Fibroblast of villous mesenchyme (primary cell): ENCODE results near the gene HOXB7. TPM values are rescaled to one million over a fixed set of nuclear protein-coding genes. Genes with fewer than 3 reads are reported as not detected.

Experiments
- DNase-seq: peaks from one replicate; pipeline ENCODE4 v3.0.0-alpha.2; 2010; ENCODE audit warnings: low read depth
- H3K4me3 ChIP-seq: 2 replicates; pipeline ENCODE4 v1.5.1; 2011; ENCODE audit warnings: low read depth, mild to moderate bottlenecking, low read length
- total RNA-seq: library from RNA; depleted of rRNA; stranded (reverse); fragments of >200 nt; gene quantifications from 2 replicates; pipeline ENCODE4 v1.2.3, GENCODE V29; 2012
- TF ChIP-seq, protein P1 (sequence below): IDR thresholded peaks from 2 replicates; pipeline ENCODE4 v1.5.1; 2012; ENCODE audit warnings: low read depth, mild to moderate bottlenecking, low read length; ENCODE audit not compliant: insufficient read depth

Gene HOXB7
- total RNA-seq, 1 donor = 1.7 TPM

DNA sequence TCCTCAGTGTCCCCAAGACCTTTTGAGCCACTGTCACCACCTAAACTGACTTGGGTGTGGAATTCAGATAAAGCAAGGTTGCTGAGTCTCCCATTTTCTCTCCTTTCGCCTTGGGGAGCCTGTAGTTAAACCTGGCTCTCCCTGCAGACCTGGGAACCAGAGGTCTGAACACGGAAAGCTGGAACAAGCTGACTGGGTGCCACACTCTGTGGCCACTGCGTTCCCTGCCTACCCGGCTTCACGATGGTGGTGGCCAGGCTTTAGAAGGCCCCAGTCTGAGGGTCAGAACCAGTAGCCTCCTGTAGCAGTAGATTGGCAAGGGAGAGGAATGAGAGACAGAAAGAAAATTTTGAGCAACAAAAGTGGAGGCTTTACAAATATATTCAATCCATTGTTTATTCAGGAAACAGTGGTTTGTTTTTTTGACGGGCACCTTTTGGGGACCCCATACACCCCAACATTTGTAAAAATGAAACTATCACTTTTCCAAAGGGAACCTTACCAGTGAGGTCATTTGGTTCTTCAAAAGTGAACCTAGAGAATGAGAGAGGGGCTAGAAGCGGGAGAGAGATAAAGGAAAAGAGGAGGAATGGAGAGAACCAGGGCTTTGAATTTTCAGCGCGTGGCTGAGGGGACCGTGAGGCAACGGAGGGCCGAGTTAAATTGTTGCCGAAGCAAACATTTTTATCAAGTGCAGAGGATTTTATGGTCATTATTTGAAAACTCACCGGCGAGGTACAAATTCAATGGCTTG, 6.1 kb upstream of the HOXB7 start:
- DNase-seq = no peak
- no peak overlapping the region for H3K4me3 ChIP-seq
- TF ChIP-seq, protein P1, sequence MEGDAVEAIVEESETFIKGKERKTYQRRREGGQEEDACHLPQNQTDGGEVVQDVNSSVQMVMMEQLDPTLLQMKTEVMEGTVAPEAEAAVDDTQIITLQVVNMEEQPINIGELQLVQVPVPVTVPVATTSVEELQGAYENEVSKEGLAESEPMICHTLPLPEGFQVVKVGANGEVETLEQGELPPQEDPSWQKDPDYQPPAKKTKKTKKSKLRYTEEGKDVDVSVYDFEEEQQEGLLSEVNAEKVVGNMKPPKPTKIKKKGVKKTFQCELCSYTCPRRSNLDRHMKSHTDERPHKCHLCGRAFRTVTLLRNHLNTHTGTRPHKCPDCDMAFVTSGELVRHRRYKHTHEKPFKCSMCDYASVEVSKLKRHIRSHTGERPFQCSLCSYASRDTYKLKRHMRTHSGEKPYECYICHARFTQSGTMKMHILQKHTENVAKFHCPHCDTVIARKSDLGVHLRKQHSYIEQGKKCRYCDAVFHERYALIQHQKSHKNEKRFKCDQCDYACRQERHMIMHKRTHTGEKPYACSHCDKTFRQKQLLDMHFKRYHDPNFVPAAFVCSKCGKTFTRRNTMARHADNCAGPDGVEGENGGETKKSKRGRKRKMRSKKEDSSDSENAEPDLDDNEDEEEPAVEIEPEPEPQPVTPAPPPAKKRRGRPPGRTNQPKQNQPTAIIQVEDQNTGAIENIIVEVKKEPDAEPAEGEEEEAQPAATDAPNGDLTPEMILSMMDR = no peak

DNA sequence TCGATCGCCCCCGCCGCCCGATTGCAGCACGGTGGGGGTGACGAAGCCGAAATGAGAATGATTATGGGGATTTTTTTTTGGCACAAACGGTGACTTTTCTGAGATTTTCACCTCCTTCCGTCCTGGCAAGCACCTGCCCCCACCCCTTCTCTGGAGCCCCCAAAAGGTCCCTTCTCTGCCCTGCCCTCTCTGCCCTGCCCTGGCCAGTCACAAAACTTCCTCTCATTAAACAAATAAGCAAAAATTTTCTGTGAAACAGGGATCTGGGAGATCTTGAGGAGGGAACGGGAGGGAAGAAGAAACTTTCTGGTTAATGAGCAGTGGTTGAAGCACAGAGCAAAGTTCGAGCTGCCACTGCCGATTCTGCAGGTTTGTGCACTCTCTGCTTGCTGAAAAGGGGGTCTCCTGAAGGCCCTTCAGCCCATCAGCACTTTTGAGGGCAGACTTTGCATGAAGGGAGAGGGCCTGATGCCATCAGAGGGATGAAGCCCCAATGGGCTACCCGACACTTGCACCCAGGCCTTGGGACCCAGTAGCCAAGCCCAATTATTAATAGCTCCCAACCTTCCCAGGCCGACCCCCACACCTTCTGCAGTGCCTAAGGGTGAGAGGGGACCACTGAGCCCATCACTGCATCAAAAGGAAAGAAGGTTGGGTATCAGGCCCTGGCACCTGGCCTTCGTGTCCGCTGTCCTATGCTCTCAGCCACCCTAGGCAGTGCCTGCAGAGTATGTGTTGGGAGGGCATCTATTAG, 5.3 kb upstream of the HOXB7 start:
- H3K4me3 ChIP-seq = no peak overlapping the region
- TF ChIP-seq, protein P1 = no peak
- DNase-seq = no peak

DNA sequence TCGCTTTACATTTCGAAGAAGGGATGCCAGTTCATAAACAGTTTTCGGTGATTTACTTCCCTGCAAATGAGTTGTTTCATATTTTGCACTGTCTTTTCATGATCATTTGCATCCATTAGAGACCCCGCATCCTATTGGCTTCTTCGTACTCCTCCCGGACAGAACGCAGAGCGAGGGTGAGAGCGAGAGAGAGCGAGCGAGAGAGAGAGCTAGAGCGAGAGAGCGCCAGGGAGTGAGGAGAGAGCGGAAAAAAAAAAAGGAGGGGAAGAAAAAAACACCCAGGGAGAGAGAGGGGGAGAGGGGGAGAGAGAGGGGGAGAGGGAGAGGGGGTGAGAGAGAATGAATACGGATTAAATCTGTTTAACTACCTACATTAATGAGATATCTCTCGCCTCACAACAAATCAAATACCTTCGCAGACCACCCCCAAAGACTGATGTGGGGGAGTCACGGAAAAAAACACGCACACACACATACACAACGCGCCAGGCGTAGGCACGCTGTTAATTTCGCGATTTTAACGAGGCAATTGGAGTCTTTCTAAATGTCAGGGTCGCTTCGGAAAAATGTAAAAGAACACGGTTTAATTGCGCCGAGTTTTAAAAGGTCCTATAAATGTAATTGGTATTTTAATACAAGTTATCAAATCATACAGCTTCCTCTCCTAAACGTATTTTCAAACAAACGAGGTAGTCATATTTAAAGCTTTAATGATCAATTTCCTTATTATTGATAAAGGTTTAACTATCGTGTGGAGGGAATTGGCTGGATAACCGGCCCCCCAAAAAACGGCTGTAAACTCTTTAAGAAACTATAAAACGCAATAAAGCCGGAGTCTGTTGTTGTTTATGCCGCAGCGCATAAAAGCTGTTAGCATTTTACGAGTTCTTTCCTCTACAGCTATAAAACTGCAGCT, 4.5 kb upstream of the HOXB7 start, which contains the start of gene HOXB8:
TSS of gene HOXB8 (minus strand) at position 246 of the 916 bp plus-strand sequence. CDS start 588 bp downstream, outside the sequence.
- H3K4me3 ChIP-seq = no peak within 1 kb of the TSS
- TF ChIP-seq, protein P1 = no peak
- DNase-seq = no peak

DNA sequence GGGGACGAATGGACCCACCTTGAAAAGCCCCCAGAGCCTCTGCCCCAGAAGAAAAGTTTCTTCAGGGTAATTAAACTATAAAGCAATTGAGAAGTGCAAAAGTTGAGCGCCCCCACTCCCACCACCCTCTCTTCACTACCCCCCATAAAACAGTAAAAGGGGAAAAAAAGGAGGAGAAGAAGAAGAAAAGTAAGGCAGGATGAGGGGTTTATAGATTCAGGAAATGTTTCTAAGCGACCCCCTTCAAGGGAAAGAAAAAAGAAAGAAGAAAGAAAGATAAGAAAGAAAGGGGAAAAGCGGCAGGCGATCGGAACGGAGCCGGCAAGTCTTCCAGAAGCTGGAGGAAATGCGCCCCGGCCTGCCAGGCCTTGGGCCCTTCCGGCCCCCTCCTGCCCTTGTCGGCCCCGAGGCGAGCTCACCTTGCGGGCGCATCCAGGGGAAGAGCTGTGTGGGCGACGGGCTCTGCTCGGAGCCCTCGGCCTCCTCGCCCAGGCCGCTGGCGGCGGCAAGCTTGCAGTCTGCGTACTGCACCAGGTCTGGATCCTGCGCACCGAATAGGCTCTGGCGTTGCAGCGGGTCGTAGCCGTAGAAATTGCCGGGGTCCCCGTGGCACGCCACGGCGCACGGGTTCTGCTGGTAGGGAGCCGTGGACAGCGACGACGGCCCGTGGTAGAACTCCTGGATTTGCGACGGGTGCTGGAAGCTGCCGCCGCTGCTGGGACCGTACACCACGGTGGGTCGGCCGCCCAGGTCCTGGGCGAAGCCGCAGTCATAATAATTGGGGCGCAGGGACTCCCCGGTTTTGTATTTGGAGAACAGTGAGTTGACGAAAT, 3.3 kb upstream of the HOXB7 start:
- no peak for DNase-seq
- TF ChIP-seq, protein P1 = no peak
- no peak overlapping the region for H3K4me3 ChIP-seq

DNA sequence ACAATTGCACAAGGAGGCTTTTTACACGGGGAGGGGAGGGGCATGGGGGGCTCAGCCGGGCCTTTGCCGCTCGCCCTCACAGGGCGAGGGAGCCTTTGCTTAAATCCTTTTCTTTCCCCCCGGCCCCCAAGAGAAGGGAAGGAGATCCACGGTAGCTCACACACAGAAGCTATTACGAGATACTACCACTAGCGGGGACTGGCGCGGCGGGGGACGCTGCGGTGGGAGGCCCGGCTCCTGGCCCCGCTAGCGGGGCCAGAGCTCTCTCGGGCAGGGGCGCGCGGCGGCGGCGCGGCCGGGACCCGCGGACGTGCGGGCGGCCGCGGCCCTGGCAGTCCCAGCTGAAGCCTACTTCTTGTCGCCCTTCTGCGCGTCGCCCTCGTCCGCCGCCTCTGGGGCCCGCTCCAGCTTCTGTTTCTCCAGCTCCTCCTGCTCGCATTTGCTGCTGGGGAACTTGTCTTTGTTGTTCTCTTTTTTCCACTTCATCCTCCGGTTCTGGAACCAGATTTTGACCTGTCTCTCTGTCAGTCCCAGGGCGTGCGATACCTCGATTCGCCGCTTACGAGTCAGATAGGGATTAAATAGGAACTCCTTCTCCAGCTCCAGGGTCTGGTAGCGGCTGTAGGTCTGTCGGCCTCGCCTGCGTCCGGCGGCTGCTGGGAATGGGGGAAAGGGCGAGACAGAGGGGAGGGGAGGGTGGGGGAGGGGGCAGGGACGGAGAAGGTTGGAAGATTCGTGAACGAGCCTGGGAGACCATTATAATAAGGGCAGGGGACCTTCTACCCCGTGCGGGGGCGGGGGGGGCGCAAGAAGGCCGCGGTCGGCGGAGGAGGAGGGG, 2.3 kb upstream of the HOXB7 start:
- TF ChIP-seq, protein P1 = no peak
- peak overlapping the region; percentile 19 for H3K4me3 ChIP-seq
- DNase-seq = no peak
